ENCODE data around the gene DLG2.

GRCh38 chr11:84882056-84882455, 745.1 kb downstream of the DLG2 start:
- TF ChIP-seq CTCF (IDR thresholded peaks at IDR 0.05; ENCODE audit: low read length) (no peak), EZH2 (IDR thresholded peaks at IDR 0.05; ENCODE audit: borderline replicate concordance, low read length) (no peak)

Measured in OCI-LY1 (cell line).